HEK293T (cell line): ENCODE results near the gene PAQR5.

Experiments
- BHLHE40 ChIP-seq: fragments of 450-650 bp; IDR thresholded peaks from 2 replicates; pipeline ENCODE4 v1.6.1; 2016; ENCODE audit warnings: mild to moderate bottlenecking, moderate library complexity, borderline replicate concordance
- ELF4 ChIP-seq: fragments of 450-650 bp; IDR thresholded peaks from 2 replicates; pipeline ENCODE4 v1.6.1; 2017; ENCODE audit warnings: antibody characterized with exemption
- FOXA1 ChIP-seq: fragments of 450-650 bp; IDR thresholded peaks from 2 replicates; pipeline ENCODE4 v1.6.1; 2016; ENCODE audit warnings: mild to moderate bottlenecking
- FOXK2 ChIP-seq: fragments of 450-650 bp; IDR thresholded peaks from 2 replicates; pipeline ENCODE4 v1.6.1; 2016; ENCODE audit warnings: mild to moderate bottlenecking
- NFRKB ChIP-seq: fragments of 450-650 bp; IDR thresholded peaks from 2 replicates; pipeline ENCODE4 v1.6.1; 2016; ENCODE audit warnings: mild to moderate bottlenecking, moderate library complexity
- SP1 ChIP-seq: fragments of 450-650 bp; IDR thresholded peaks from 2 replicates; pipeline ENCODE4 v1.6.1; 2017
- SUZ12 ChIP-seq: fragments of 450-650 bp; IDR thresholded peaks from 2 replicates; pipeline ENCODE4 v1.6.1; 2016; ENCODE audit warnings: mild to moderate bottlenecking
- TARDBP ChIP-seq: fragments of 450-650 bp; IDR thresholded peaks from 2 replicates; pipeline ENCODE4 v1.6.1; 2016
- TF ChIP-seq, protein P1 (sequence below): fragments of 450-650 bp; IDR thresholded peaks from 2 replicates; pipeline ENCODE4 v1.6.1; 2016

DNA sequence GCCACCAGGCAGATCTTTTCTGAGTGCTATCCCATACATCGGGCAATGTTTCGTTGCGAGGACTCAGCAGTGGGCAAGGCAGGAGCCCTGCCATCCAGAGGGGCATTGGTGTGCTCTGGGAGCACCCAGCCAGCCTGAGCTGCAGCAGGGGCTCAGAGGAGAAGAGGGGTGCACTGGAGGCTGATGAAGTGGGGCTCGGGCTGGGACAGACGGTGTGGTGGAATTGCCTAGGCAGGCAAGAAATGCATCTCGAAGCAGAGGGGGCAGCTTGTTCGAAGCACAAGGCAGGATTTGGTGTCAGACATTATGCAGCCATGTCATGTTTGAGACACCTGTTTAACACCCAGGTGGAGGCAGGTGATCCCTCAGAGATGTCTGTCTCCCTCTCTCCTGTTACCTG, 19.3 kb downstream of the PAQR5 start:
- no peak for TF ChIP-seq FOXK2
- no peak for TF ChIP-seq TARDBP
- TF ChIP-seq BHLHE40 = no peak
- no peak for TF ChIP-seq SUZ12
- TF ChIP-seq NFRKB = no peak
- TF ChIP-seq ELF4 = no peak
- no peak for TF ChIP-seq SP1
- TF ChIP-seq, protein P1, sequence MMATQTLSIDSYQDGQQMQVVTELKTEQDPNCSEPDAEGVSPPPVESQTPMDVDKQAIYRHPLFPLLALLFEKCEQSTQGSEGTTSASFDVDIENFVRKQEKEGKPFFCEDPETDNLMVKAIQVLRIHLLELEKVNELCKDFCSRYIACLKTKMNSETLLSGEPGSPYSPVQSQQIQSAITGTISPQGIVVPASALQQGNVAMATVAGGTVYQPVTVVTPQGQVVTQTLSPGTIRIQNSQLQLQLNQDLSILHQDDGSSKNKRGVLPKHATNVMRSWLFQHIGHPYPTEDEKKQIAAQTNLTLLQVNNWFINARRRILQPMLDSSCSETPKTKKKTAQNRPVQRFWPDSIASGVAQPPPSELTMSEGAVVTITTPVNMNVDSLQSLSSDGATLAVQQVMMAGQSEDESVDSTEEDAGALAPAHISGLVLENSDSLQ = no peak
- no peak for TF ChIP-seq FOXA1
